SK-N-SH (cell line): ENCODE measurements around the gene SCAI. TPM values are rescaled to one million over a fixed set of nuclear protein-coding genes. Genes with fewer than 3 reads are reported as not detected.

Experiments
- CTCF ChIA-PET: fragments of 300-600, 350-600 bp; formaldehyde crosslinking; extraction: SDS; loops from one replicate; lab custom pipeline; 2021; lab: Yijun Ruan, JAX
- POLR2A ChIA-PET: fragments of 350-600 bp; sonication (Branson Sonifier 250); formaldehyde crosslinking; extraction: SDS; loops from one replicate; lab custom pipeline; 2020; ENCODE audit warnings: antibody characterized with exemption, inconsistent platforms; lab: Yijun Ruan, JAX
- DNase-seq: peaks from one replicate; pipeline ENCODE4 v3.0.0; 2012
- H2AFZ ChIP-seq: fragments of 200-600 bp; sonication (generic); 2 replicates; pipeline ENCODE4 v1.8.1; 2016; ENCODE audit warnings: antibody characterized with exemption, mild to moderate bottlenecking, low read depth
- H3F3A ChIP-seq: fragments of 200-600 bp; sonication (generic); replicated peaks from 2 replicates; pipeline ENCODE3; 2016; ENCODE audit warnings: antibody characterized with exemption, mild to moderate bottlenecking; ENCODE audit not compliant: insufficient read depth
- H3K27ac ChIP-seq, 2 experiments: fragments of 200-500 bp in 1 of 2; fragments of 200-600 bp in 1 of 2; sonication (Bioruptor generic) in 1 of 2; sonication (generic), shearing (Covaris generic) in 1 of 2; 2 replicates each; pipeline versions ENCODE4 v1.5.1 to v1.6.1; 2014 to 2016; ENCODE audit warnings: low read depth in 2 of 2, inconsistent platforms in 1 of 2, low read length in 1 of 2, mild to moderate bottlenecking in 1 of 2, mixed read lengths in 1 of 2
- H3K27me3 ChIP-seq: fragments of 200-600 bp; sonication (generic), shearing (Covaris generic); 2 replicates; pipeline ENCODE4 v1.6.1; 2016; ENCODE audit warnings: mixed run types; ENCODE audit not compliant: insufficient read depth
- H3K36me3 ChIP-seq, 2 experiments: fragments of 200-500 bp in 1 of 2; fragments of 200-600 bp in 1 of 2; sonication (Bioruptor generic) in 1 of 2; sonication (generic) in 1 of 2; replicated peaks in 1 of 2; 2 replicates each; pipeline versions ENCODE3 to v1.5.1; 2014 to 2016; ENCODE audit warnings: low read length in 1 of 2, mild to moderate bottlenecking in 1 of 2; ENCODE audit not compliant: insufficient read depth in 2 of 2, control insufficient read depth in 1 of 2
- H3K4me1 ChIP-seq, 2 experiments: fragments of 200-500 bp in 1 of 2; fragments of 200-600 bp in 1 of 2; sonication (Bioruptor generic) in 1 of 2; sonication (generic), shearing (Covaris generic) in 1 of 2; 2 replicates each; pipeline versions ENCODE4 v1.5.1 to v1.6.1; 2014 to 2016; ENCODE audit warnings: low read depth in 1 of 2, low read length in 1 of 2, mixed run types in 1 of 2; ENCODE audit not compliant: insufficient read depth in 2 of 2, control insufficient read depth in 1 of 2
- H3K4me2 ChIP-seq: fragments of 200-600 bp; sonication (generic), shearing (Covaris generic); 2 replicates; pipeline ENCODE4 v1.6.1; 2017; ENCODE audit warnings: mixed run types
- H3K4me3 ChIP-seq, 2 experiments: fragments of 200-500 bp in 1 of 2; fragments of 200-600 bp in 1 of 2; sonication (Bioruptor generic) in 1 of 2; sonication (generic), shearing (Covaris generic) in 1 of 2; 2 replicates each; pipeline versions ENCODE4 v1.5.1 to v1.8.1; 2014 to 2016; ENCODE audit warnings: low read depth in 2 of 2, inconsistent platforms in 1 of 2, low read length in 1 of 2, mild to moderate bottlenecking in 1 of 2, mixed read lengths in 1 of 2, moderate library complexity in 1 of 2
- H3K79me2 ChIP-seq: fragments of 200-600 bp; sonication (generic); 2 replicates; pipeline ENCODE4 v1.8.1; 2017; ENCODE audit warnings: mild to moderate bottlenecking; ENCODE audit not compliant: insufficient read depth
- H3K9ac ChIP-seq: fragments of 200-600 bp; sonication (generic); 2 replicates; pipeline ENCODE4 v1.6.1; 2017; ENCODE audit warnings: mixed run types
- H3K9me2 ChIP-seq: fragments of 200-600 bp; sonication (generic); 2 replicates; pipeline ENCODE4 v1.6.1; 2017; ENCODE audit warnings: mixed run types
- H3K9me3 ChIP-seq: fragments of 200-600 bp; sonication (generic); 2 replicates; pipeline ENCODE4 v1.6.1; 2017; ENCODE audit warnings: mixed run types, mild to moderate bottlenecking, moderate library complexity
- H4K20me1 ChIP-seq: fragments of 200-600 bp; sonication (generic); 2 replicates; pipeline ENCODE4 v1.6.1; 2017; ENCODE audit warnings: mild to moderate bottlenecking, mixed run types; ENCODE audit not compliant: insufficient read depth
- EP300 ChIP-seq, 2 experiments: IDR thresholded peaks; 2 replicates each; pipeline versions ENCODE4 v1.4.0 to v1.6.1; 2012; ENCODE audit warnings: borderline replicate concordance in 1 of 2, low read depth in 1 of 2, low read length in 1 of 2
- EZH2phosphoT487 ChIP-seq: fragments of 200-600 bp; sonication (generic); IDR thresholded peaks from 2 replicates; pipeline ENCODE4 v1.6.1; 2017; ENCODE audit warnings: low read depth, mixed run types, mild to moderate bottlenecking, antibody characterized with exemption, moderate library complexity, borderline replicate concordance
- GATA2 ChIP-seq: sonication (generic); formaldehyde crosslinking; IDR thresholded peaks from 2 replicates; pipeline ENCODE4 v1.5.0; 2020; ENCODE audit warnings: mild to moderate bottlenecking, missing genetic modification reagents
- MXI1 ChIP-seq: IDR thresholded peaks from 2 replicates; pipeline ENCODE4 v1.6.1; 2012; ENCODE audit warnings: mild to moderate bottlenecking, low read depth, low read length, improper control_type of control experiment
- NRF1 ChIP-seq: IDR thresholded peaks from 2 replicates; pipeline ENCODE4 v1.6.1; 2012; ENCODE audit warnings: low read depth, mild to moderate bottlenecking, low read length
- POLR2AphosphoS5 ChIP-seq: IDR thresholded peaks from 2 replicates; pipeline ENCODE4 v1.6.1; 2012; ENCODE audit warnings: low read depth, low read length
- RAD21 ChIP-seq: IDR thresholded peaks from 2 replicates; pipeline ENCODE4 v1.6.1; 2012; ENCODE audit warnings: mild to moderate bottlenecking, low read length
- RCOR1 ChIP-seq: fragments of 150-350 bp; IDR thresholded peaks from 2 replicates; pipeline ENCODE4 v1.6.1; 2017; ENCODE audit warnings: antibody characterized with exemption, low read length
- SIN3A ChIP-seq: IDR thresholded peaks from 2 replicates; pipeline ENCODE4 v1.6.1; 2012; ENCODE audit warnings: low read depth, mild to moderate bottlenecking, low read length, moderate library complexity, borderline replicate concordance
- TCF12 ChIP-seq: IDR thresholded peaks from 2 replicates; pipeline ENCODE4 v1.4.0; 2012
- ZBTB33 ChIP-seq: IDR thresholded peaks from 2 replicates; pipeline ENCODE4 v1.4.0; 2012; ENCODE audit warnings: low read depth, borderline replicate concordance
- WGBS: methylation state at CpG from one replicate; pipeline ENCODE4 v1.1.6; 2017; ENCODE audit warnings: low lambda C conversion rate; 5-methylcytosine and 5-hydroxymethylcytosine counted together
- polyA plus RNA-seq, 3 experiments: library from polyadenylated mRNA; depleted of rRNA; stranded (reverse); fragments of >200 nt; gene quantifications; 2 replicates each; pipeline ENCODE4 v1.2.3, GENCODE V29; 2012
- TF ChIP-seq, protein P1 (sequence below): fragments of 200-600 bp; sonication (generic); IDR thresholded peaks from 2 replicates; pipeline ENCODE4 v1.6.1; 2017; ENCODE audit warnings: antibody characterized with exemption, mild to moderate bottlenecking, moderate library complexity

The SCAI gene
- polyA plus RNA-seq, 1 of the 3 experiments (the other 2 are of a cell fraction) = 0.85 TPM

DNA sequence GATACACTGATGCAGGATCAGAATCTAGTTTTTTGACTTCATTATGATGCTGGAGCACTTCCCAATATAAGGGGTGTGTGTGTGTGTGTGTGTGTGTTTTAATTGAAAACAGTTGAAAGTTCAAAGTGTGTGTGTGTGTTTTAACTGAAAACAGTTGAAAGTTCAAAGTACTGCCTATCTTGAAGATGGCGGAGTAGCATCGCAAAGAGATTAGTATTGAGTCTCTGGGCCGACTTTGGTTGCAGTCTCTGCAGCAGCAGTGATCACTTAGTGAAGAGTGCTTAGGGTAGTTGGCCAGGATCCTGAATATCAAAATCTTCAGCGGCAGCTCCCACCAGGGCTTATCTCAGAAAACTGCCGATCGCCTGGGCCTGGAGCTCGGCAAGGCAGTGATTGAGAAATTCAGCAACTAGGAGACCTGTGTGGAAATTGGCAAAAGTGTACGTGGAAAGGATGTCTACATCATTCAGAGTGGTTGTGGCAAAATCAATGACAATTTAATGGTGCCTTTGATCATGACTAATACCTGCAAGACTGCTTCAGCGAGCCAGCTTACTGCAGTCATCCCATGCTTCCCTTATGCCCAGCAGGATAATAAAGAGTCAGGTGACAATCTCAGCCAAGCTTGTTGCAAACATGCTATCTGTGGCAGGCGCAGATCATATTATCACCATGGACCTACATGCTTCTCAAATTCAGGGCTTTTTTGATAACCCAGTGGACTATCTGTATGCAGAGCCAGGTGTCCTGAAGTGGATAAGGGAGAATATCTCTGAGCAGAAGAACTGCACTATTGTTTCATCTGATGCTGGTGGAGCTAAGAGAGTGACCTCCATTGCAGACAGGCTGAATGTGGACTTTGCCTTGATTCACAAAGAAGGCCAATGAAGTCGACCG lies 7.3 kb upstream of the SCAI start:
- no peak overlapping the region for H3K4me3 ChIP-seq
- H3K9me3 ChIP-seq = no peaks in the 10 kb centered on the region
- CTCF ChIA-PET = interaction anchor here (1.0 to 2.4 kb wide), 2 partner anchors 7 to 298 kb away, joined by 3 to 7 read pairs; partner anchors contain the start of genes SCAI and WDR38

More for the DNA sequence above, 7.3 kb upstream of the SCAI start:
- Histone ChIP-seq H3K9ac (no peak overlapping the region), H3K4me1 (peaks cover 0 to 2% of the 10 kb centered on the region in 2 experiments; a peak in 2 of 4 replicates), H3K79me2 (peaks cover 5% of the 10 kb centered on the region; the same call in 1 of the 2 replicates), H3K27ac (no peak overlapping the region), H3K36me3 (peaks cover 44 to 65% of the 10 kb centered on the region in 2 experiments), H3K27me3 (no peaks in the 10 kb centered on the region), H3F3A (peaks cover 7% of the 10 kb centered on the region), H2AFZ (no peak overlapping the region), H3K9me2 (no peaks in the 10 kb centered on the region), H4K20me1 (no peaks in the 10 kb centered on the region), H3K4me2 (no peak overlapping the region)
- 92% methylated on average over 12 of the region's 12 CpGs for whole genome bisulfite sequencing
- POLR2A ChIA-PET = no interaction called here
- no peak for DNase-seq
- TF ChIP-seq TCF12 (no peak), NRF1 (no peak), SIN3A (no peak), RAD21 (no peak), POLR2AphosphoS5 (no peak), RCOR1 (no peak), MXI1 (no peak), ZBTB33 (no peak), EZH2phosphoT487 (no peak), GATA2 (CRISPR knock-in tag) (no peak), EP300 (IDR thresholded peaks at IDR 0.05; ENCODE audit: borderline replicate concordance in 1 of 2, low read depth in 1 of 2, low read length in 1 of 2) (no peak)
- TF ChIP-seq, protein P1, sequence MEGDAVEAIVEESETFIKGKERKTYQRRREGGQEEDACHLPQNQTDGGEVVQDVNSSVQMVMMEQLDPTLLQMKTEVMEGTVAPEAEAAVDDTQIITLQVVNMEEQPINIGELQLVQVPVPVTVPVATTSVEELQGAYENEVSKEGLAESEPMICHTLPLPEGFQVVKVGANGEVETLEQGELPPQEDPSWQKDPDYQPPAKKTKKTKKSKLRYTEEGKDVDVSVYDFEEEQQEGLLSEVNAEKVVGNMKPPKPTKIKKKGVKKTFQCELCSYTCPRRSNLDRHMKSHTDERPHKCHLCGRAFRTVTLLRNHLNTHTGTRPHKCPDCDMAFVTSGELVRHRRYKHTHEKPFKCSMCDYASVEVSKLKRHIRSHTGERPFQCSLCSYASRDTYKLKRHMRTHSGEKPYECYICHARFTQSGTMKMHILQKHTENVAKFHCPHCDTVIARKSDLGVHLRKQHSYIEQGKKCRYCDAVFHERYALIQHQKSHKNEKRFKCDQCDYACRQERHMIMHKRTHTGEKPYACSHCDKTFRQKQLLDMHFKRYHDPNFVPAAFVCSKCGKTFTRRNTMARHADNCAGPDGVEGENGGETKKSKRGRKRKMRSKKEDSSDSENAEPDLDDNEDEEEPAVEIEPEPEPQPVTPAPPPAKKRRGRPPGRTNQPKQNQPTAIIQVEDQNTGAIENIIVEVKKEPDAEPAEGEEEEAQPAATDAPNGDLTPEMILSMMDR = no peak
